Measurements from ENCODE around the gene ZNF662. TPM values are rescaled to one million over a fixed set of nuclear protein-coding genes. Genes with fewer than 3 reads are reported as not detected.

The ZNF662 gene
- not detected for polyA plus RNA-seq (2013, experiment 1 of 2)
- polyA plus RNA-seq (2013, experiment 2 of 2), result not detected

- WGBS, 2 experiments (ENCODE audit: insufficient coverage in 2 of 2), result 95 to 96% methylated on average over 46 to 58 of the region's 59 CpGs
- Histone ChIP-seq H3K4me3 (ENCODE audit: extremely low read depth, insufficient read depth, low read length, poor library complexity, severe bottlenecking) (no peak within 1 kb of the TSS), H3K27ac (ENCODE audit: low read depth, low read length, severe bottlenecking) (no peak within 1 kb of the TSS)
Measured at GRCh38 chr3:42906070-42906847, at the start of gene ZNF662. Gene ZNF662 (plus strand): TSS chr3:42906142. CDS start chr3:42908115, 1,973 bp downstream.

GRCh38 chr3:42856544-42856943 lies 49.4 kb upstream of the ZNF662 start:
- whole genome bisulfite sequencing, 2 experiments (ENCODE audit: insufficient coverage in 2 of 2), result 82 to 100% methylated on average over 2 to 3 of the region's 3 CpGs
- Histone ChIP-seq H3K36me3 (ENCODE audit: control insufficient read depth, insufficient read depth, low read length) (no peaks in the 10 kb centered on the region), H3K4me3 (ENCODE audit: extremely low read depth, insufficient read depth, low read length, poor library complexity, severe bottlenecking) (no peak overlapping the region), H3K4me1 (ENCODE audit: control insufficient read depth, insufficient read depth, low read length, poor library complexity, severe bottlenecking) (no peaks in the 10 kb centered on the region), H3K9me3 (ENCODE audit: control insufficient read depth, low read length) (no peaks in the 10 kb centered on the region), H3K27ac (ENCODE audit: low read depth, low read length, severe bottlenecking) (no peak overlapping the region)

More at GRCh38 chr3:42906070-42906847, at the start of gene ZNF662:
- Histone ChIP-seq H3K36me3 (ENCODE audit: control insufficient read depth, insufficient read depth, low read length) (no peaks in the 10 kb centered on the region), H3K4me1 (ENCODE audit: control insufficient read depth, insufficient read depth, low read length, poor library complexity, severe bottlenecking) (peaks cover 2% of the 10 kb centered on the region), H3K9me3 (ENCODE audit: control insufficient read depth, low read length) (peaks cover 4% of the 10 kb centered on the region)

- no peaks in the 10 kb centered on the region for H3K4me1 ChIP-seq (ENCODE audit: control insufficient read depth, insufficient read depth, low read length, poor library complexity, severe bottlenecking)
- no peak overlapping the region for H3K27ac ChIP-seq (ENCODE audit: low read depth, low read length, severe bottlenecking)
- H3K36me3 ChIP-seq (ENCODE audit: control insufficient read depth, insufficient read depth, low read length), result no peaks in the 10 kb centered on the region
- 93 to 95% methylated on average over 10 to 13 of the region's 15 CpGs for WGBS, 2 experiments (ENCODE audit: insufficient coverage in 2 of 2)
- H3K4me3 ChIP-seq (ENCODE audit: extremely low read depth, insufficient read depth, low read length, poor library complexity, severe bottlenecking), result no peak overlapping the region
- H3K9me3 ChIP-seq (ENCODE audit: control insufficient read depth, low read length), result no peaks in the 10 kb centered on the region
Measured at GRCh38 chr3:42864321-42864950, 41.5 kb upstream of the ZNF662 start.

GRCh38 chr3:42865256-42865655 lies 40.7 kb upstream of the ZNF662 start:
- 92 to 97% methylated on average over 7 to 8 of the region's 8 CpGs for WGBS, 2 experiments (ENCODE audit: insufficient coverage in 2 of 2)
- Histone ChIP-seq H3K27ac (ENCODE audit: low read depth, low read length, severe bottlenecking) (no peak overlapping the region), H3K36me3 (ENCODE audit: control insufficient read depth, insufficient read depth, low read length) (no peaks in the 10 kb centered on the region), H3K9me3 (ENCODE audit: control insufficient read depth, low read length) (no peaks in the 10 kb centered on the region), H3K4me1 (ENCODE audit: control insufficient read depth, insufficient read depth, low read length, poor library complexity, severe bottlenecking) (no peaks in the 10 kb centered on the region), H3K4me3 (ENCODE audit: extremely low read depth, insufficient read depth, low read length, poor library complexity, severe bottlenecking) (no peak overlapping the region)

GRCh38 chr3:42867138-42867537 lies 38.8 kb upstream of the ZNF662 start:
- 93 to 94% methylated on average over 5 to 7 of the region's 7 CpGs for WGBS, 2 experiments (ENCODE audit: insufficient coverage in 2 of 2)
- Histone ChIP-seq H3K4me1 (ENCODE audit: control insufficient read depth, insufficient read depth, low read length, poor library complexity, severe bottlenecking) (no peaks in the 10 kb centered on the region), H3K4me3 (ENCODE audit: extremely low read depth, insufficient read depth, low read length, poor library complexity, severe bottlenecking) (no peak overlapping the region), H3K9me3 (ENCODE audit: control insufficient read depth, low read length) (no peaks in the 10 kb centered on the region), H3K27ac (ENCODE audit: low read depth, low read length, severe bottlenecking) (no peak overlapping the region), H3K36me3 (ENCODE audit: control insufficient read depth, insufficient read depth, low read length) (no peaks in the 10 kb centered on the region)

- no peaks in the 10 kb centered on the region for H3K36me3 ChIP-seq (ENCODE audit: control insufficient read depth, insufficient read depth, low read length)
- WGBS, 2 experiments (ENCODE audit: insufficient coverage in 2 of 2), result 86 to 90% methylated on average over 2 to 3 of the region's 5 CpGs
- no peaks in the 10 kb centered on the region for H3K4me1 ChIP-seq (ENCODE audit: control insufficient read depth, insufficient read depth, low read length, poor library complexity, severe bottlenecking)
- H3K4me3 ChIP-seq (ENCODE audit: extremely low read depth, insufficient read depth, low read length, poor library complexity, severe bottlenecking), result no peak overlapping the region
- H3K9me3 ChIP-seq (ENCODE audit: control insufficient read depth, low read length), result no peaks in the 10 kb centered on the region
- H3K27ac ChIP-seq (ENCODE audit: low read depth, low read length, severe bottlenecking), result no peak overlapping the region
Measured at GRCh38 chr3:42868841-42869240, 37.1 kb upstream of the ZNF662 start.

- no peaks in the 10 kb centered on the region for H3K36me3 ChIP-seq (ENCODE audit: control insufficient read depth, insufficient read depth, low read length)
- 95 to 100% methylated on average over 1 to 4 of the region's 5 CpGs for WGBS, 2 experiments (ENCODE audit: insufficient coverage in 2 of 2)
- no peak overlapping the region for H3K27ac ChIP-seq (ENCODE audit: low read depth, low read length, severe bottlenecking)
- no peaks in the 10 kb centered on the region for H3K4me1 ChIP-seq (ENCODE audit: control insufficient read depth, insufficient read depth, low read length, poor library complexity, severe bottlenecking)
- no peak overlapping the region for H3K4me3 ChIP-seq (ENCODE audit: extremely low read depth, insufficient read depth, low read length, poor library complexity, severe bottlenecking)
- no peaks in the 10 kb centered on the region for H3K9me3 ChIP-seq (ENCODE audit: control insufficient read depth, low read length)
Measured at GRCh38 chr3:42871592-42872196, 34.2 kb upstream of the ZNF662 start.

GRCh38 chr3:42872718-42873117 lies 33.2 kb upstream of the ZNF662 start:
- H3K9me3 ChIP-seq (ENCODE audit: control insufficient read depth, low read length), result no peaks in the 10 kb centered on the region
- no peaks in the 10 kb centered on the region for H3K4me1 ChIP-seq (ENCODE audit: control insufficient read depth, insufficient read depth, low read length, poor library complexity, severe bottlenecking)
- no peak overlapping the region for H3K27ac ChIP-seq (ENCODE audit: low read depth, low read length, severe bottlenecking)
- WGBS, 2 experiments (ENCODE audit: insufficient coverage in 2 of 2), result 76 to 100% methylated on average over 1 of the region's 1 CpG
- no peaks in the 10 kb centered on the region for H3K36me3 ChIP-seq (ENCODE audit: control insufficient read depth, insufficient read depth, low read length)
- no peak overlapping the region for H3K4me3 ChIP-seq (ENCODE audit: extremely low read depth, insufficient read depth, low read length, poor library complexity, severe bottlenecking)

- Histone ChIP-seq H3K36me3 (ENCODE audit: control insufficient read depth, insufficient read depth, low read length) (no peaks in the 10 kb centered on the region), H3K27ac (ENCODE audit: low read depth, low read length, severe bottlenecking) (no peak overlapping the region), H3K4me3 (ENCODE audit: extremely low read depth, insufficient read depth, low read length, poor library complexity, severe bottlenecking) (no peak overlapping the region), H3K4me1 (ENCODE audit: control insufficient read depth, insufficient read depth, low read length, poor library complexity, severe bottlenecking) (no peaks in the 10 kb centered on the region), H3K9me3 (ENCODE audit: control insufficient read depth, low read length) (no peaks in the 10 kb centered on the region)
- 86 to 94% methylated on average over 2 of the region's 9 CpGs for WGBS, 2 experiments (ENCODE audit: insufficient coverage in 2 of 2)
Measured at GRCh38 chr3:42873221-42873982, 32.5 kb upstream of the ZNF662 start.

- Histone ChIP-seq H3K36me3 (ENCODE audit: control insufficient read depth, insufficient read depth, low read length) (no peaks in the 10 kb centered on the region), H3K4me1 (ENCODE audit: control insufficient read depth, insufficient read depth, low read length, poor library complexity, severe bottlenecking) (no peaks in the 10 kb centered on the region), H3K27ac (ENCODE audit: low read depth, low read length, severe bottlenecking) (no peak overlapping the region), H3K4me3 (ENCODE audit: extremely low read depth, insufficient read depth, low read length, poor library complexity, severe bottlenecking) (no peak overlapping the region), H3K9me3 (ENCODE audit: control insufficient read depth, low read length) (no peaks in the 10 kb centered on the region)
- WGBS, 2 experiments (ENCODE audit: insufficient coverage in 2 of 2), result 83 to 84% methylated on average over 7 to 9 of the region's 10 CpGs
Measured at GRCh38 chr3:42874749-42875148, 31.2 kb upstream of the ZNF662 start.
